Vagina (tissue), 2 donors: ENCODE data around the gene SMARCA2. TPM values are rescaled to one million over a fixed set of nuclear protein-coding genes. Genes with fewer than 3 reads are reported as not detected.

Source experiments
- DNase-seq, 2 donors: peaks; one replicate each; pipeline ENCODE4 v3.0.0-alpha.2; 2017; ENCODE audit errors: extremely low spot score in 2 of 2
- H3K27ac ChIP-seq: fragments of 200-600 bp; sonication (generic); one replicate; pipeline ENCODE4 v1.5.1; 2019
- H3K27me3 ChIP-seq: fragments of 200-600 bp; sonication (generic); one replicate; pipeline ENCODE4 v1.5.1; 2019
- H3K36me3 ChIP-seq, 2 donors: fragments of 200-600 bp; sonication (generic); one replicate each; pipeline ENCODE4 v1.5.1; 2017 to 2019
- H3K4me1 ChIP-seq: fragments of 200-600 bp; sonication (generic); one replicate; pipeline ENCODE4 v1.5.1; 2019
- H3K4me3 ChIP-seq, 2 donors: fragments of 200-600 bp; sonication (generic); 1 replicate in 1 of 2; 2 replicates in 1 of 2; pipeline ENCODE4 v1.5.1; 2016 to 2019
- H3K9me3 ChIP-seq: fragments of 200-600 bp; sonication (generic); one replicate; pipeline ENCODE4 v1.5.1; 2019
- CTCF ChIP-seq, 3 experiments: fragments of 450-650 bp in 2 of 3; fragments of 200-600 bp in 1 of 3; sonication (generic) in 1 of 3; IDR thresholded peaks; one replicate each; pipeline ENCODE4 v1.5.1; 2017 to 2019; ENCODE audit warnings: antibody characterized with exemption in 3 of 3, mild to moderate bottlenecking in 2 of 3, moderate library complexity in 2 of 3
- POLR2A ChIP-seq, 2 donors: fragments of 450-650 bp; IDR thresholded peaks; one replicate each; pipeline ENCODE4 v1.6.1; 2017; ENCODE audit warnings: antibody characterized with exemption in 2 of 2, mild to moderate bottlenecking in 2 of 2, moderate library complexity in 2 of 2
- POLR2AphosphoS5 ChIP-seq, 2 donors: sonication (generic); formaldehyde crosslinking; IDR thresholded peaks; one replicate each; pipeline ENCODE4 v1.9.0; 2017; ENCODE audit warnings: antibody characterized with exemption in 2 of 2, mild to moderate bottlenecking in 2 of 2, low read depth in 1 of 2; ENCODE audit not compliant: insufficient read depth in 1 of 2
- intact Hi-C: fragments of 100-400 bp; cut with DNase I; formaldehyde crosslinking; loops from one replicate; pipeline ENCODE4 v1.15.1; 2023
- total RNA-seq: library from RNA; depleted of rRNA; stranded (reverse); fragments of >200 nt; gene quantifications from one replicate; pipeline ENCODE4 v1.2.3, GENCODE V29; 2016

SMARCA2 gene
- total RNA-seq, result 98.0 TPM

GRCh38 chr9:2014696-2015580 is at the start of gene SMARCA2:
Gene SMARCA2, plus strand, starts transcription at chr9:2015347. Its CDS starts 13,676 bp downstream, at chr9:2029023.
- no peaks in the 10 kb centered on the region for H3K9me3 ChIP-seq
- peaks cover 30% of the 10 kb centered on the region for H3K4me1 ChIP-seq
- H3K4me3 ChIP-seq, result peak within 1 kb of the TSS; percentile 69 to 94
- DNase-seq, result peak in 1 of 2 donors; percentile 98
- TF ChIP-seq POLR2A (IDR thresholded peaks at IDR 0.05) (peak in 1 of 2 donors; percentile 78), POLR2AphosphoS5 (IDR thresholded peaks at IDR 0.05; ENCODE audit: insufficient read depth in 1 of 2, low read depth in 1 of 2) (peak in 1 of 2 donors; percentile 92), CTCF (IDR thresholded peaks at IDR 0.05) (no peak)
- intact Hi-C loops, result no loop called here
- H3K27me3 ChIP-seq, result no peaks in the 10 kb centered on the region
- peak within 1 kb of the TSS; percentile 98 for H3K27ac ChIP-seq
- no peaks in the 10 kb centered on the region for H3K36me3 ChIP-seq

GRCh38 chr9:1966725-1967366 is 48.3 kb upstream of the SMARCA2 start:
- H3K4me1 ChIP-seq, result no peaks in the 10 kb centered on the region
- H3K36me3 ChIP-seq, result no peaks in the 10 kb centered on the region
- H3K4me3 ChIP-seq, result no peak overlapping the region
- no peak for DNase-seq
- H3K9me3 ChIP-seq, result no peaks in the 10 kb centered on the region
- no peaks in the 10 kb centered on the region for H3K27me3 ChIP-seq
- no peak overlapping the region for H3K27ac ChIP-seq
- TF ChIP-seq CTCF (IDR thresholded peaks at IDR 0.05) (no peak), POLR2AphosphoS5 (IDR thresholded peaks at IDR 0.05; ENCODE audit: insufficient read depth in 1 of 2, low read depth in 1 of 2) (no peak), POLR2A (IDR thresholded peaks at IDR 0.05) (no peak)
- intact Hi-C loops, result no loop called here

GRCh38 chr9:1969160-1969559 is 46.0 kb upstream of the SMARCA2 start:
- TF ChIP-seq CTCF (IDR thresholded peaks at IDR 0.05) (no peak), POLR2AphosphoS5 (IDR thresholded peaks at IDR 0.05; ENCODE audit: insufficient read depth in 1 of 2, low read depth in 1 of 2) (no peak), POLR2A (IDR thresholded peaks at IDR 0.05) (no peak)
- intact Hi-C loops, result no loop called here
- Histone ChIP-seq H3K4me1 (no peaks in the 10 kb centered on the region), H3K27ac (no peak overlapping the region), H3K4me3 (no peak overlapping the region), H3K27me3 (no peaks in the 10 kb centered on the region), H3K9me3 (no peaks in the 10 kb centered on the region), H3K36me3 (no peaks in the 10 kb centered on the region)
- DNase-seq, result no peak

GRCh38 chr9:1969898-1970297 is 45.2 kb upstream of the SMARCA2 start:
- H3K4me3 ChIP-seq, result no peak overlapping the region
- intact Hi-C loops, result no loop called here
- no peaks in the 10 kb centered on the region for H3K36me3 ChIP-seq
- no peak for DNase-seq
- no peaks in the 10 kb centered on the region for H3K9me3 ChIP-seq
- H3K27me3 ChIP-seq, result no peaks in the 10 kb centered on the region
- no peak for TF ChIP-seq POLR2AphosphoS5 (IDR thresholded peaks at IDR 0.05; ENCODE audit: insufficient read depth in 1 of 2, low read depth in 1 of 2)
- TF ChIP-seq POLR2A (IDR thresholded peaks at IDR 0.05), result no peak
- no peak for TF ChIP-seq CTCF (IDR thresholded peaks at IDR 0.05)
- H3K27ac ChIP-seq, result no peak overlapping the region
- no peaks in the 10 kb centered on the region for H3K4me1 ChIP-seq
